DLD1 (cell line): ENCODE measurements around the gene B3GNT3.

ENCODE experiments used
- in situ Hi-C: cut with HindIII; loops from 2 replicates; pipeline ENCODE4 v1.10.0; 2017; ENCODE audit warnings: low sequenced_read_pairs

B3GNT3 gene

GRCh38 chr19:17831419-17831888 lies 36.5 kb downstream of the B3GNT3 start:
- in situ Hi-C loops = no loop called here

- in situ Hi-C loops = no loop called here
Measured at GRCh38 chr19:17832443-17833208, 37.7 kb downstream of the B3GNT3 start.

- in situ Hi-C loops = no loop called here
Measured at GRCh38 chr19:17834350-17835181, 39.6 kb downstream of the B3GNT3 start.

GRCh38 chr19:17835182-17836006 lies 40.5 kb downstream of the B3GNT3 start:
- in situ Hi-C loops = no loop called here

GRCh38 chr19:17836530-17836929 lies 41.6 kb downstream of the B3GNT3 start:
- in situ Hi-C loops = no loop called here

GRCh38 chr19:17837972-17838371 lies 43.0 kb downstream of the B3GNT3 start:
- in situ Hi-C loops = no loop called here

GRCh38 chr19:17840019-17840418 lies 45.1 kb downstream of the B3GNT3 start:
- in situ Hi-C loops = no loop called here

- in situ Hi-C loops = no loop called here
Measured at GRCh38 chr19:17841371-17841809, 46.5 kb downstream of the B3GNT3 start.

GRCh38 chr19:17841810-17842662 lies 47.1 kb downstream of the B3GNT3 start:
- in situ Hi-C loops = no loop called here

GRCh38 chr19:17842663-17843291 lies 47.8 kb downstream of the B3GNT3 start:
- in situ Hi-C loops = no loop called here

GRCh38 chr19:17843292-17843827 lies 48.4 kb downstream of the B3GNT3 start:
- in situ Hi-C loops = no loop called here

GRCh38 chr19:17843908-17844490 lies 49.1 kb downstream of the B3GNT3 start:
- in situ Hi-C loops = no loop called here

- in situ Hi-C loops = no loop called here
Measured at GRCh38 chr19:17846146-17846545, 51.2 kb downstream of the B3GNT3 start.

- in situ Hi-C loops = no loop called here
Measured at GRCh38 chr19:17847538-17848366, 52.8 kb downstream of the B3GNT3 start, which contains the start of gene JAK3. TSS of gene JAK3 (minus strand) at chr19:17847982. CDS start at chr19:17844417, 3,565 bp downstream.

GRCh38 chr19:17848595-17849292 lies 53.8 kb downstream of the B3GNT3 start:
- in situ Hi-C loops = no loop called here

GRCh38 chr19:17854061-17854460 lies 59.1 kb downstream of the B3GNT3 start:
- in situ Hi-C loops = no loop called here
